Panc1 (cell line): Measurements from ENCODE around the gene MTA2. TPM values are rescaled to one million over a fixed set of nuclear protein-coding genes. Genes with fewer than 3 reads are reported as not detected.
A peak's percentile ranks its signal among the peaks of the same experiment; 100 is the strongest.

Experiments used
- ATAC-seq: fragments of 200-7000 bp; cut with Tn5 transposase; 2 replicates; pipeline ENCODE4 v1.9.1; 2020; ENCODE audit warnings: mild to moderate bottlenecking, moderate library complexity
- BruUV-seq: library from RNA; stranded (reverse); fragments of 400-500 nt; replicated peaks from 2 replicates; lab custom pipeline; 2021; lab: Mats Ljungman, UMichigan
- CTCF ChIA-PET: fragments of 300-600 bp; sonication (Branson Sonifier 250); formaldehyde crosslinking; loops from one replicate; lab custom pipeline; 2022; ENCODE audit warnings: antibody characterized with exemption; lab: Charles Lee
- POLR2A ChIA-PET: fragments of 300-600 bp; sonication (Branson Sonifier 250); formaldehyde crosslinking; loops from one replicate; lab custom pipeline; 2022; ENCODE audit warnings: antibody characterized with exemption; lab: Charles Lee
- DNase-seq: peaks from one replicate; pipeline ENCODE4 v3.0.0-alpha.2; 2010; ENCODE audit warnings: low read depth, low spot score
- H3K27ac ChIP-seq: 2 replicates; pipeline ENCODE4 v1.5.1; 2011; ENCODE audit warnings: mild to moderate bottlenecking, low read length, inconsistent platforms
- H3K27me3 ChIP-seq: fragments of 200-500 bp; sonication (Bioruptor generic); 2 replicates; pipeline ENCODE4 v1.6.0; 2014; ENCODE audit warnings: low read length, inconsistent platforms; ENCODE audit not compliant: control insufficient read depth, insufficient read depth
- H3K36me3 ChIP-seq: fragments of 200-500 bp; sonication (Bioruptor generic); 2 replicates; pipeline ENCODE4 v1.5.1; 2014; ENCODE audit warnings: inconsistent platforms, mild to moderate bottlenecking, low read length, moderate library complexity; ENCODE audit not compliant: control insufficient read depth, insufficient read depth
- H3K4me1 ChIP-seq: 2 replicates; pipeline ENCODE4 v1.5.1; 2011; ENCODE audit warnings: inconsistent platforms, mild to moderate bottlenecking, low read length, moderate library complexity; ENCODE audit not compliant: control insufficient read depth, insufficient read depth
- H3K4me3 ChIP-seq, 2 experiments: 2 replicates each; pipeline ENCODE4 v1.5.1; 2011 to 2012; ENCODE audit warnings: low read depth in 2 of 2, low read length in 2 of 2, mild to moderate bottlenecking in 2 of 2, inconsistent platforms in 1 of 2, moderate library complexity in 1 of 2
- H3K9me3 ChIP-seq: fragments of 200-500 bp; sonication (Bioruptor generic); 2 replicates; pipeline ENCODE4 v1.5.1; 2014; ENCODE audit warnings: low read depth, mild to moderate bottlenecking, inconsistent platforms, low read length, moderate library complexity; ENCODE audit not compliant: control insufficient read depth, insufficient read depth
- POLR2AphosphoS5 ChIP-seq: IDR thresholded peaks from 2 replicates; pipeline ENCODE4 v1.6.1; 2012; ENCODE audit warnings: mild to moderate bottlenecking, low read depth, low read length, moderate library complexity
- SIN3A ChIP-seq: IDR thresholded peaks from 2 replicates; pipeline ENCODE4 v1.6.1; 2012; ENCODE audit warnings: low read depth, mild to moderate bottlenecking, low read length, moderate library complexity, borderline replicate concordance; ENCODE audit not compliant: insufficient read depth
- TCF7L2 ChIP-seq: IDR thresholded peaks from 2 replicates; pipeline ENCODE4 v1.6.1; 2011; ENCODE audit warnings: mild to moderate bottlenecking, low read depth, low read length, inconsistent platforms
- in situ Hi-C: cut with HindIII; loops from 2 replicates; pipeline ENCODE4 v1.10.0; 2016; ENCODE audit warnings: low sequenced_read_pairs, low pct_unique_long_range_greater_than_20kb
- intact Hi-C: fragments of 100-400 bp; cut with micrococcal nuclease; formaldehyde crosslinking; loops from one replicate; pipeline ENCODE4 v1.10.0; 2022; ENCODE audit not compliant: unreplicated experiment
- total RNA-seq: library from RNA; stranded (reverse); gene quantifications from one replicate; pipeline ENCODE4 v1.2.1, GENCODE V29; 2021; ENCODE audit not compliant: unreplicated experiment
- TF ChIP-seq, protein P1 (sequence below), 2 experiments: IDR thresholded peaks; 2 replicates each; pipeline ENCODE4 v1.6.1; 2011 to 2012; ENCODE audit warnings: low read depth in 2 of 2, control low read depth in 1 of 2, low read length in 1 of 2, mild to moderate bottlenecking in 1 of 2, moderate library complexity in 1 of 2; ENCODE audit not compliant: insufficient read depth in 1 of 2
- TF ChIP-seq, protein P2 (sequence below): fragments of 450-650 bp; IDR thresholded peaks from 2 replicates; pipeline ENCODE4 v1.5.1; 2017; ENCODE audit warnings: mild to moderate bottlenecking

MTA2 gene
- total RNA-seq, 1 experiment from 2014 or later, result 163 TPM

DNA sequence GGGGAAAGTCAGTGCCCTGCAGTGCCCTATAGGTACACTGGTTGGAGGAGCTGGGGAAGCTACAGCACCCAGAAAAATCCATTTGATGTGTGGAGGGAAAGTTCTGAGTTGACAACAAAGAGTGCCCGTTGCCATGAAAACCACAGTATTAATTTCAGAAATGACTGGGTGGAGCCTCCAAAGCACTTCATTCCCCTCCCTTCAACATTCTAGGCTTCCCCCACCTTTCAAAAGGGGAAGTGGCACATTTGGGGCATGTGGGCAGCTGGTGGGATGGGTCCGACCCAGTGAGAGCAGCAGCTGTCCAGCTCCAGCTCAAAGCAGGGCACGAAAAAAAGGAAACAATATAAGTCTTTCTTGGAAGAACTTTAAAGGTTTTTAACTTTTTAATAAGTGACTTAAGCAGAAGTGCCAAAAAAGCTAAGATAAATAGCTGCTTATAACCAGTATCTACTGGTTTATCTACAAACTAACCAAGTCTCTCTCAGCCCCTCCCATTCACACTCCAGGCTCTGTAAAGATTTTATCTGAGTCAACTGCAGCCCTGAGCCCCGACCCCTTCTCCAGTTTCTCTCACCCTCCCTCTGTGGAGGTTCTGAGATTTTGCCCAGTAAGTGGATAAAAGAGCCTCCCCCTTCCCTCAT is 46.1 kb downstream of the MTA2 start:
- ChIA-PET POLR2A (interaction anchor here (0.9 kb wide), 1 partner anchor 12 kb away, joined by 12 read pairs; no protein-coding TSS in a partner anchor), CTCF (interaction anchor here (0.5 to 1.6 kb wide), 3 partner anchors 12 to 245 kb away, joined by 3 to 6 read pairs (median 3); no protein-coding TSS in a partner anchor)
- no peaks in the 10 kb centered on the region for H3K27me3 ChIP-seq
- BruUV-seq, result no TSS peak
- peaks cover 5% of the 10 kb centered on the region; the same call in 1 of the 2 replicates for H3K36me3 ChIP-seq
- H3K4me1 ChIP-seq, result peaks cover 92% of the 10 kb centered on the region
- DNase-seq (no peak), ATAC-seq (no peak)
- H3K4me3 ChIP-seq, result peak overlapping the region in 1 of 2 experiments; percentile 5; a peak in 1 of 4 replicates
- TF ChIP-seq TCF7L2, result no peak
- no peak for TF ChIP-seq SIN3A
- no peak for TF ChIP-seq POLR2AphosphoS5
- TF ChIP-seq, protein P1, sequence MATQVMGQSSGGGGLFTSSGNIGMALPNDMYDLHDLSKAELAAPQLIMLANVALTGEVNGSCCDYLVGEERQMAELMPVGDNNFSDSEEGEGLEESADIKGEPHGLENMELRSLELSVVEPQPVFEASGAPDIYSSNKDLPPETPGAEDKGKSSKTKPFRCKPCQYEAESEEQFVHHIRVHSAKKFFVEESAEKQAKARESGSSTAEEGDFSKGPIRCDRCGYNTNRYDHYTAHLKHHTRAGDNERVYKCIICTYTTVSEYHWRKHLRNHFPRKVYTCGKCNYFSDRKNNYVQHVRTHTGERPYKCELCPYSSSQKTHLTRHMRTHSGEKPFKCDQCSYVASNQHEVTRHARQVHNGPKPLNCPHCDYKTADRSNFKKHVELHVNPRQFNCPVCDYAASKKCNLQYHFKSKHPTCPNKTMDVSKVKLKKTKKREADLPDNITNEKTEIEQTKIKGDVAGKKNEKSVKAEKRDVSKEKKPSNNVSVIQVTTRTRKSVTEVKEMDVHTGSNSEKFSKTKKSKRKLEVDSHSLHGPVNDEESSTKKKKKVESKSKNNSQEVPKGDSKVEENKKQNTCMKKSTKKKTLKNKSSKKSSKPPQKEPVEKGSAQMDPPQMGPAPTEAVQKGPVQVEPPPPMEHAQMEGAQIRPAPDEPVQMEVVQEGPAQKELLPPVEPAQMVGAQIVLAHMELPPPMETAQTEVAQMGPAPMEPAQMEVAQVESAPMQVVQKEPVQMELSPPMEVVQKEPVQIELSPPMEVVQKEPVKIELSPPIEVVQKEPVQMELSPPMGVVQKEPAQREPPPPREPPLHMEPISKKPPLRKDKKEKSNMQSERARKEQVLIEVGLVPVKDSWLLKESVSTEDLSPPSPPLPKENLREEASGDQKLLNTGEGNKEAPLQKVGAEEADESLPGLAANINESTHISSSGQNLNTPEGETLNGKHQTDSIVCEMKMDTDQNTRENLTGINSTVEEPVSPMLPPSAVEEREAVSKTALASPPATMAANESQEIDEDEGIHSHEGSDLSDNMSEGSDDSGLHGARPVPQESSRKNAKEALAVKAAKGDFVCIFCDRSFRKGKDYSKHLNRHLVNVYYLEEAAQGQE (IDR thresholded peaks at IDR 0.05; ENCODE audit: insufficient read depth in 1 of 2, low read depth in 2 of 2, low read length in 1 of 2), result no peak
- TF ChIP-seq, protein P2, sequence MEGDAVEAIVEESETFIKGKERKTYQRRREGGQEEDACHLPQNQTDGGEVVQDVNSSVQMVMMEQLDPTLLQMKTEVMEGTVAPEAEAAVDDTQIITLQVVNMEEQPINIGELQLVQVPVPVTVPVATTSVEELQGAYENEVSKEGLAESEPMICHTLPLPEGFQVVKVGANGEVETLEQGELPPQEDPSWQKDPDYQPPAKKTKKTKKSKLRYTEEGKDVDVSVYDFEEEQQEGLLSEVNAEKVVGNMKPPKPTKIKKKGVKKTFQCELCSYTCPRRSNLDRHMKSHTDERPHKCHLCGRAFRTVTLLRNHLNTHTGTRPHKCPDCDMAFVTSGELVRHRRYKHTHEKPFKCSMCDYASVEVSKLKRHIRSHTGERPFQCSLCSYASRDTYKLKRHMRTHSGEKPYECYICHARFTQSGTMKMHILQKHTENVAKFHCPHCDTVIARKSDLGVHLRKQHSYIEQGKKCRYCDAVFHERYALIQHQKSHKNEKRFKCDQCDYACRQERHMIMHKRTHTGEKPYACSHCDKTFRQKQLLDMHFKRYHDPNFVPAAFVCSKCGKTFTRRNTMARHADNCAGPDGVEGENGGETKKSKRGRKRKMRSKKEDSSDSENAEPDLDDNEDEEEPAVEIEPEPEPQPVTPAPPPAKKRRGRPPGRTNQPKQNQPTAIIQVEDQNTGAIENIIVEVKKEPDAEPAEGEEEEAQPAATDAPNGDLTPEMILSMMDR, result no peak
- H3K9me3 ChIP-seq, result no peaks in the 10 kb centered on the region
- in situ Hi-C loops (no loop called here), intact Hi-C loops (no loop called here)
- H3K27ac ChIP-seq, result peak overlapping the region; percentile 94

DNA sequence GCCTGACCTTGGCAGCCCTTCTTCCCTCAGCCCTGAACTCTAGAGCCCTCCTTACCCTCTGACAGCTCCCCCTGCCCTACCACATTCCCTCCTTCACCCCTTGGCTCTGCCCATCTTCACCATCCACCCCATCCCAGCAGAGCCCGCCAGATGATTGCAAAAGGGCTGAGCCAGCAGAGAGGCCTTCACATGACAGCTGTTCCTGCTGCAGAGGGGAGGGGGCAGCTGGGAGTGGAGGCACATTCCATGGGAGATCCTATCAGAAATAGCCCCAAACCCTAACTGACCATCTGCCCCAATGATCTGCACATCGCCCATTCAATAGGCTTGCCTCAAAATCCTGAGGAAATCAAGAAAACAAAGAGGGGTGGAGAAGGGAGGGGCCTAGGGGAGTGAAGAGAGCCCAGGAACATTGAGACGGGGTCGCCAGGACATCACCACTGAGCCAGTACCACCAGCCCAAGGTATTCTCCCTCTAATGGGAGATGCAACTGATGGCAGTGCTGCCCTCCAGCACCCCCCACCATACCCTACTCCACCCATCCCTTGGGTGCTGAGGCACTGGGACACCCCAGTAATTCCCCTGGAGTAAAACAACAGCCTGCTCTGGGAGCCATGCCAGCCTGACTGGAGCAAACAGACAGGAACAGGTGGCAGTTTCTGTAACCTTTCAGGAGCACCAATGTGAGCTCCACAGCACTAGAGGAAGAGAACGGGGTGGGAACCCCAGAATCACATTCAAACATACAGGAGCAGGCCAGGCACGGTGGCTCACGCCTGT is 47.1 kb downstream of the MTA2 start:
- in situ Hi-C loops (no loop called here), intact Hi-C loops (no loop called here)
- H3K27me3 ChIP-seq, result no peaks in the 10 kb centered on the region
- H3K4me1 ChIP-seq, result peaks cover 91% of the 10 kb centered on the region
- TF ChIP-seq SIN3A (no peak), POLR2AphosphoS5 (no peak), TCF7L2 (no peak)
- TF ChIP-seq, protein P1 (IDR thresholded peaks at IDR 0.05; ENCODE audit: insufficient read depth in 1 of 2, low read depth in 2 of 2, low read length in 1 of 2), result no peak
- TF ChIP-seq, protein P2, result no peak
- BruUV-seq, result no TSS peak
- no peak for DNase-seq
- peaks cover 5% of the 10 kb centered on the region; the same call in 1 of the 2 replicates for H3K36me3 ChIP-seq
- POLR2A ChIA-PET, result interaction anchor here (1.0 kb wide), 1 partner anchor 114 kb away, joined by 3 read pairs; no protein-coding TSS in a partner anchor
- H3K27ac ChIP-seq, result peak overlapping the region; percentile 94
- peak overlapping the region in 1 of 2 experiments; percentile 47; a peak in 1 of 4 replicates for H3K4me3 ChIP-seq
- ATAC-seq, result no peak
- no peaks in the 10 kb centered on the region for H3K9me3 ChIP-seq
- CTCF ChIA-PET, result interaction anchor here (0.7 to 1.6 kb wide), 2 partner anchors 11 to 130 kb away, joined by 6 read pairs; no protein-coding TSS in a partner anchor
